Tibial nerve (tissue), 4 donors: Measurements from ENCODE around the gene GPX4.

ENCODE experiments used
- CTCF ChIP-seq, 5 experiments: fragments of 200-600 bp in 3 of 5; fragments of 450-650 bp in 2 of 5; sonication (generic) in 3 of 5; IDR thresholded peaks; one replicate each; pipeline ENCODE4 v1.5.1; 2016 to 2019; ENCODE audit warnings: antibody characterized with exemption in 5 of 5, mild to moderate bottlenecking in 3 of 5, moderate library complexity in 2 of 5
- EP300 ChIP-seq, 2 donors: sonication (generic); formaldehyde crosslinking; IDR thresholded peaks; one replicate each; pipeline ENCODE4 v1.6.1; 2017; ENCODE audit warnings: antibody characterized with exemption in 2 of 2, mild to moderate bottlenecking in 1 of 2
- POLR2A ChIP-seq, 2 donors: fragments of 450-650 bp; IDR thresholded peaks; one replicate each; pipeline ENCODE4 v1.6.1; 2017; ENCODE audit warnings: antibody characterized with exemption in 2 of 2, mild to moderate bottlenecking in 2 of 2, moderate library complexity in 2 of 2

- TF ChIP-seq CTCF (IDR thresholded peaks at IDR 0.05) (peak in 2 of 5 experiments; percentile 30 to 52), POLR2A (IDR thresholded peaks at IDR 0.05) (peak in 1 of 2 donors; percentile 31), EP300 (IDR thresholded peaks at IDR 0.05) (no peak)
Observed at GRCh38 chr19:1104311-1105007, 665 bp downstream of the GPX4 start.
